Karpas-422 (cell line): ENCODE results near the gene XAGE3. TPM values are rescaled to one million over a fixed set of nuclear protein-coding genes. Genes with fewer than 3 reads are reported as not detected.
"Not testable (repeated sequence)": the region's sequence is repeated elsewhere in the genome, so short reads cannot be mapped to it uniquely, and the experiment has no call there.

Experiments
- DNase-seq: peaks from one replicate; pipeline ENCODE4 v3.0.0-alpha.2; 2015
- H2AFZ ChIP-seq: fragments of 200-600 bp; sonication (generic); 2 replicates; pipeline ENCODE4 v1.6.1; 2014; ENCODE audit warnings: antibody characterized with exemption, low read length, mixed read lengths
- H3K27ac ChIP-seq: fragments of 200-600 bp; sonication (generic); 2 replicates; pipeline ENCODE4 v1.5.1; 2014; ENCODE audit warnings: mild to moderate bottlenecking, low read length, moderate library complexity
- H3K27me3 ChIP-seq: fragments of 200-600 bp; sonication (generic); 2 replicates; pipeline ENCODE4 v1.6.1; 2014; ENCODE audit warnings: low read length, mixed read lengths
- H3K36me3 ChIP-seq: fragments of 200-600 bp; sonication (generic); 2 replicates; pipeline ENCODE4 v1.6.1; 2014; ENCODE audit warnings: low read length, mixed read lengths; ENCODE audit not compliant: insufficient read depth
- H3K4me1 ChIP-seq: fragments of 200-600 bp; sonication (generic); 2 replicates; pipeline ENCODE4 v1.6.1; 2014; ENCODE audit warnings: mild to moderate bottlenecking, low read length, mixed read lengths
- H3K4me2 ChIP-seq: fragments of 200-600 bp; sonication (generic); 2 replicates; pipeline ENCODE4 v1.6.1; 2014; ENCODE audit warnings: low read length, low read depth, mild to moderate bottlenecking; ENCODE audit not compliant: poor library complexity, severe bottlenecking
- H3K4me3 ChIP-seq: fragments of 200-600 bp; sonication (generic); 2 replicates; pipeline ENCODE4 v1.5.1; 2014; ENCODE audit warnings: mild to moderate bottlenecking, antibody characterized with exemption, low read length, mixed read lengths
- H3K79me2 ChIP-seq: fragments of 200-600 bp; sonication (generic); 2 replicates; pipeline ENCODE4 v1.6.1; 2014; ENCODE audit warnings: mild to moderate bottlenecking, low read length, mixed read lengths
- H3K9ac ChIP-seq: fragments of 200-600 bp; sonication (generic); 2 replicates; pipeline ENCODE4 v1.6.0; 2014; ENCODE audit warnings: low read length
- H3K9me2 ChIP-seq: fragments of 200-600 bp; sonication (generic), shearing (Covaris generic); replicated peaks from 2 replicates; pipeline ENCODE4 v1.6.0; 2014; ENCODE audit warnings: mild to moderate bottlenecking, low read length, moderate library complexity; ENCODE audit not compliant: insufficient read depth
- H3K9me3 ChIP-seq: fragments of 300-700, 200-600 bp; sonication (generic); 2 replicates; pipeline ENCODE4 v1.6.1; 2014; ENCODE audit warnings: low read length, mixed read lengths
- H4K20me1 ChIP-seq: fragments of 200-600 bp; sonication (generic); 2 replicates; pipeline ENCODE4 v1.6.1; 2014; ENCODE audit warnings: mild to moderate bottlenecking, antibody characterized with exemption, low read length, low read depth; ENCODE audit not compliant: insufficient read depth
- total RNA-seq: library from RNA; depleted of rRNA; stranded (reverse); fragments of >200 nt; shearing (Covaris generic); gene quantifications from 2 replicates; pipeline ENCODE4 v1.2.3, GENCODE V29; 2014; ENCODE audit warnings: low replicate concordance

XAGE3 gene
- total RNA-seq, 1 experiment from 2014 or later: not detected

DNA sequence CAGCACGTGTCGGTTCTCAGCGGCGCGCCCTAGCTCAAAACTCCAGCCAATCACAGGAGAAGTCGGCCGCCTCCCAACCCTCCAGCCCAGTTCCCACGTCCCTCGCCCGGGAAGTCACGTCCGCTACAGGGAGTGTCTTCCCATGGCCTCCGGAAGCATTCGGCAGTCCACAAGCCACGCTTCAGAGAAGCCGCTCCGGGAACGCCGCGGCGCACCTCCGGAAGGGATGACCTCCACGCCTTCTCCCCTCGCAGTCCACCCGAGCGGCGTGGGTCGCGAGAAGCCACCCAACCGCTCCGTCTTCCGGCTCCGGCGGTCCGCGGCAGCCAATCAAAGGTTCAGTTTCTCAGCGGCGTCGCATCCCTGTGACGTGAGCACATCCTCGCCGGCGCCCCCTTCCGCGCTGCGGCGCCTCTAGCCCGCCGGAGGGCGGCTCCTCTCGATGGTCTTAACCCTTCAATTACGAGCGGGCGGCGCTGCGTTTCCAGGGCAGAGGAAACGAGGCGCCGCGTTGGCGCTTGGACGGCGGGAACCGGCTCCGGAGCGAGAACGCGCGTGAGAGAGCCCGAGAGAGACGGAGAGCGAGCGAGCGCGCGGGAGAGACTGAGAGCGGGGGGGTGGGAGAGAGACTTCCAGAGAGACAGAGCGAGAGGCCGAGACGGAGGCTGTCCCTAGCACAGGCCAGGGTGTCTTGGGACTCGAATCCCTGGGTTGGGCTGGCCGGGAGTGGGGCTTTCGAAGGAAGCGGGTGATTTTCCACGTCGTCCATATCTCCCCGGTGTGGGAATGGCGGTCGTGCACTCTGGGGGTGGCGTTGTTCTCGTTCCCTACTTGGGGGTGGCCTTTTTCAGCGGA, 29.2 kb upstream of the XAGE3 start, which contains the start of gene FAM156B:
Gene FAM156B (plus strand): TSS at position 476 of the 855 bp plus-strand sequence. CDS start 9,896 bp downstream, outside the sequence.
- not testable (repeated sequence) for H3K36me3 ChIP-seq, H3K27me3 ChIP-seq, H3K27ac ChIP-seq, H3K9me3 ChIP-seq, H3K4me3 ChIP-seq, H3K4me1 ChIP-seq, DNase-seq, H3K79me2 ChIP-seq, H3K9me2 ChIP-seq, H3K4me2 ChIP-seq, H2AFZ ChIP-seq, H4K20me1 ChIP-seq, H3K9ac ChIP-seq

DNA sequence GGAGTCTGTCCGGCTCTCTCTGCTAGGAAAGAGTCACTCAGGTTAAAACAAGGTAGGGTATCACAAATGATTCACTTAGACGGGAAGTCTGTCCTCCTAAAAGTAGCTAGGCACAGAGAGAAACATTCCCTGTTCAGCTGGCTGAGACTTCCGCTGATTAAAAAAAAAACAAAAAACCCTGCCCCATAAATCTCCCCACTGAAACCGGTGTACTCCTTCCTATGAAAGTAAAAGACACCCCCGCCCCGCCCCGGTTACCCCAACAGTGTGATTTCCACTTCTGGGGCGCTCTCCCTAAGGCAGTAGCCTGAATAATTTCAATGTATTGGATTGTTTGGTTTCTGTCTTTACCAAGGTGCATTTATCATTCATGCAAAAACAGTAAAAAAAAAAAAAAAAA, 28.6 kb upstream of the XAGE3 start:
- H4K20me1 ChIP-seq, H3K4me3 ChIP-seq, H2AFZ ChIP-seq, H3K9ac ChIP-seq, H3K27ac ChIP-seq, H3K27me3 ChIP-seq, H3K4me1 ChIP-seq, H3K9me3 ChIP-seq, DNase-seq, H3K79me2 ChIP-seq, H3K9me2 ChIP-seq, H3K36me3 ChIP-seq, H3K4me2 ChIP-seq: not testable (repeated sequence)

DNA sequence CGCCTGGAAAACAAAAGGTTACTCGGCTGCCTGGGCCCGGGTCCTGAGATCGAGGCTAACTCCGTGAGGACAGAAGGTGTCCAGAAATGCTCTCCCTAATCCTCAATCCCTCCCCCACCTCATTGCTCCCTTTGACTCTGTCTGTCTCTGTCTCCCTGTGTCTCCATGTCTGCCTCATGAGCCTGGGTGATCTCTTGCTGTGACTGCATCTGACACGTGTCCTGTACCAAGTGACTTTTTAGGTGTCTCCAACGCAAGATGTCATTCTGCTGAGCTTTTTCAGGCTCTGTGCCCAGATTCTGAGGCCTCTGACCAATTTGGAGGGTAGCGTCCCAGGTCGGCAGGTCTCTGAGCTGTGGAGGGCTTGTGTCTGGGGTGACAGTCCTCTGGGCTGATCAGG, 20.2 kb upstream of the XAGE3 start:
- H3K4me2 ChIP-seq, H3K9me2 ChIP-seq, H3K79me2 ChIP-seq, DNase-seq, H3K9ac ChIP-seq, H3K4me3 ChIP-seq, H4K20me1 ChIP-seq, H2AFZ ChIP-seq, H3K27me3 ChIP-seq, H3K9me3 ChIP-seq, H3K36me3 ChIP-seq, H3K4me1 ChIP-seq, H3K27ac ChIP-seq: not testable (repeated sequence)

DNA sequence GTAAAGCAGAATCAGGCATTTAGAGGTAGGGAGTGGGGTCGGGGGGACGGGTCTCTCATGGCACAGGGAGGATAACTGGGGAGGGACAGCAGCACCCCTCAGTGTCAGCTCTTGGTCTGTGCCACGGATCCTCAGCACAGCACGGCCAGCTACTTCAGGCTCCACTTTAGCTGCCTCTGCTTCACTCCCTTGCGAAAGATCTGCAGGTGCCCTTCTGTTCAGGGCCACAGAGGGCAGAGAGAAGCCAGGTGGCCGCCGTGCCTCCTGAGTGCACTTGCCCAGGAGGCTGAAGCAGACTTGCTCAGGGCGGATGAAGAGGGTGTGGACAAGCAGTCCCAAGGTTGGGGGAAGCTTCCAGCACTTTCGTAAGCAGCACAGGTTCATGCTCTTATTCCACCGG, 19.6 kb upstream of the XAGE3 start:
- not testable (repeated sequence) for H4K20me1 ChIP-seq, H3K27me3 ChIP-seq, H3K36me3 ChIP-seq, H3K4me1 ChIP-seq, H3K4me3 ChIP-seq, H3K9me3 ChIP-seq, H2AFZ ChIP-seq, H3K4me2 ChIP-seq, H3K9ac ChIP-seq, H3K27ac ChIP-seq, H3K79me2 ChIP-seq, H3K9me2 ChIP-seq, DNase-seq

DNA sequence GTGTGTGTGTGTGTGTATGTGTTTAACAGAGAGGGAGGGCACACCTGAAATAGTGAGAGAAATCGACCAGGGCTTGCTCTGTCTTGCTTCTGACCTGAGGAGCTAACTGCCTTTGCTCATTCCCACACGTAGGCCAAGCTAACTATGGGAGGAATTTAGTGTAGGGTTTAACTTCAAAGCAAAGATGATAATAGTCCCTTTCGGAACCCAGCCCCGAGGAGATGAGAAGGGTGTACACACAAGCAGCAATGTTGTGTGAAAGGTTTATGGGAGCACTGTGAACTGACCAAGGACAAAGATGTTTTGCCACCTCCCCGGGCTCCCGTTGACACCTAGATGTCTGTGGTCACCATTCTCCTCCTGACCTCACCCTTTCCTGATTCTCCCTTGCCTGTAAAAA, 8.5 kb upstream of the XAGE3 start:
- not testable (repeated sequence) for H3K36me3 ChIP-seq, H3K4me1 ChIP-seq, DNase-seq, H3K79me2 ChIP-seq, H2AFZ ChIP-seq, H3K27ac ChIP-seq, H3K9me3 ChIP-seq, H3K4me3 ChIP-seq, H4K20me1 ChIP-seq, H3K27me3 ChIP-seq, H3K9ac ChIP-seq, H3K9me2 ChIP-seq, H3K4me2 ChIP-seq

DNA sequence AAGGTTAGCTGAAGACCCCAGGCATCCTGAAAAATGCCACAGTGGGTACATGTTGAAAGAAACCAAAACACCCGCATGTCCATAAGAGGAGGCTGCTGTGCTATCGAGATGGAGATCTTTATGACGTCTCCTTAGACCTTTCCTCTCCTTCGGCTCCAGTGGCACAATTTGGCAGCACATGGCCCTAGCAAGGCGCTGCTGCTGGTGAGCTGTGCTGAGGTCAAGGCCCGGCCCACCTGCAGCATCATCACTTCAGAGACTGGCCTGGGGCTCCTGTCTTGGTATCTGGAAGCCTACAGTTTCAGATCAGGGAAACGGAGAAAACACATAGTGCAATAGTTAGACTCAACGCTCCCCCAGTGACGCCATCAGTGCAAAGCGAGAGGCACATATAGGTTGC, 7.6 kb upstream of the XAGE3 start:
- not testable (repeated sequence) for H3K27ac ChIP-seq, H3K4me2 ChIP-seq, DNase-seq, H3K9me3 ChIP-seq, H4K20me1 ChIP-seq, H3K79me2 ChIP-seq, H3K9ac ChIP-seq, H2AFZ ChIP-seq, H3K36me3 ChIP-seq, H3K4me1 ChIP-seq, H3K4me3 ChIP-seq, H3K27me3 ChIP-seq, H3K9me2 ChIP-seq

DNA sequence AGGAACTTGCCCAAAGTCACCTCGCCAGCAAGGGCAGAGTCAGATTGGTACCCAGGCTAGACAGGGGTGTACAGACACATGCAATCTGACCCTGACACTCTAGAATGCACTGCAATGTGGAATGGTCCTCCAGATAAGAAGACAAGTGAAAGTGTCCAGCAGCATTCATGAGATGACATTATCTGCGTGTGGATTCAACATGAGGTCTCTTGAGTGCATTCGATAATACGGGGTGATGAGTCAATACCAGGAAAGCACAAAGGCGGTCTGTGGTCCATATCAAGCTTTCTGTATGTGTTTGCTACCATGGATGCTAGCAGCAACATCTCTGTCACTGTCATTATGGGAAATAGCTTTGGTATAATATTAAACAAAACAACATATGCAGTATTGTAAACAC, 6.8 kb upstream of the XAGE3 start:
- no peak for DNase-seq
- H3K27ac ChIP-seq: no peak overlapping the region
- H4K20me1 ChIP-seq: no peaks in the 10 kb centered on the region
- no peak overlapping the region for H3K4me2 ChIP-seq
- no peaks in the 10 kb centered on the region for H3K79me2 ChIP-seq
- H3K9me3 ChIP-seq: no peaks in the 10 kb centered on the region
- H3K36me3 ChIP-seq: no peaks in the 10 kb centered on the region
- no peak overlapping the region for H2AFZ ChIP-seq
- H3K9ac ChIP-seq: no peak overlapping the region
- no peak overlapping the region for H3K4me3 ChIP-seq
- H3K27me3 ChIP-seq: no peaks in the 10 kb centered on the region
- no peaks in the 10 kb centered on the region for H3K9me2 ChIP-seq
- no peaks in the 10 kb centered on the region for H3K4me1 ChIP-seq

DNA sequence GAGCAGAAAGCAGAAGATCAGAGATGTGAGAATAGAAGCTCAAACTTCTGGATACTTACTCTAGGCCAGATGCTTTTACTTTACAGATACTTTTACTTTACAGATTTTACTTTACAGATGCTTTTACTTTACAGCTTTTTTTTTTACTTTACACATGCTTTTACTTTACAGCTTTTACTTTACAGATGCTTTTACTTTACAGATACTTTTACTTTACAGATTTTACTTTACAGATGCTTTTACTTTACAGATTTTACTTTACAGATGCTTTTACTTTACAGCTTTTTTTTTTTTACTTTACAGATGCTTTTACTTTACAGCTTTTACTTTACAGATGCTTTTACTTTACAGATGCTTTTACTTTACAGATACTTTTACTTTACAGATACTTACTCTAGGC, 5.9 kb upstream of the XAGE3 start:
- H3K4me2 ChIP-seq, H3K36me3 ChIP-seq, H3K27ac ChIP-seq, H3K4me3 ChIP-seq, H3K79me2 ChIP-seq, DNase-seq, H3K9me2 ChIP-seq, H3K27me3 ChIP-seq, H4K20me1 ChIP-seq, H2AFZ ChIP-seq, H3K9me3 ChIP-seq, H3K4me1 ChIP-seq, H3K9ac ChIP-seq: not testable (repeated sequence)
